PFSK-1 (cell line): ENCODE measurements around the gene C10orf71.

Source experiments
- FOXP2 ChIP-seq: optimal IDR thresholded peaks from 2 replicates; pipeline ENCODE3; 2011; ENCODE audit warnings: borderline replicate concordance, control low read depth, inconsistent platforms; ENCODE audit not compliant: insufficient read depth; ENCODE audit errors: extremely low read length, extremely low read depth
- POLR2AphosphoS5 ChIP-seq: IDR thresholded peaks from 2 replicates; pipeline ENCODE4 v1.6.1; 2012; ENCODE audit warnings: low read depth, mild to moderate bottlenecking, control low read depth, low read length, moderate library complexity
- REST ChIP-seq, 2 experiments: IDR thresholded peaks; 2 replicates each; pipeline versions ENCODE4 v1.6.1 to v1.8.0; 2011 to 2012; ENCODE audit warnings: low read depth in 2 of 2, low read length in 2 of 2, control low read depth in 1 of 2, inconsistent platforms in 1 of 2, mild to moderate bottlenecking in 1 of 2, moderate library complexity in 1 of 2; ENCODE audit not compliant: insufficient read depth in 1 of 2
- SIN3A ChIP-seq: IDR thresholded peaks from 2 replicates; pipeline ENCODE4 v1.6.1; 2012; ENCODE audit warnings: mild to moderate bottlenecking, low read length, moderate library complexity, borderline replicate concordance; ENCODE audit not compliant: insufficient read depth
- TAF1 ChIP-seq: IDR thresholded peaks from 2 replicates; pipeline ENCODE4 v1.6.1; 2012; ENCODE audit warnings: low read length, control low read depth, borderline replicate concordance; ENCODE audit not compliant: insufficient read depth

- no peak for TF ChIP-seq TAF1
- no peak for TF ChIP-seq REST (IDR thresholded peaks at IDR 0.05; ENCODE audit: insufficient read depth in 1 of 2, low read depth in 2 of 2, low read length in 2 of 2)
- no peak for TF ChIP-seq POLR2AphosphoS5
- no peak for TF ChIP-seq SIN3A
- TF ChIP-seq FOXP2, result no peak
Measured at GRCh38 chr10:49327036-49327813, 28.3 kb downstream of the C10orf71 start.
